ENCODE results near the gene BSCL2.
A peak's percentile ranks its signal among the peaks of the same experiment; 100 is the strongest.
"Not testable (repeated sequence)": the region's sequence is repeated elsewhere in the genome, so short reads cannot be mapped to it uniquely, and the experiment has no call there.

The BSCL2 gene

GRCh38 chr11:62687508-62688396 is 19.5 kb downstream of the BSCL2 start:
- no peak for DNase-seq (ENCODE audit: low spot score)

- no peak for DNase-seq (ENCODE audit: low spot score)
Measured at GRCh38 chr11:62682518-62682917, 24.7 kb downstream of the BSCL2 start.

DNA sequence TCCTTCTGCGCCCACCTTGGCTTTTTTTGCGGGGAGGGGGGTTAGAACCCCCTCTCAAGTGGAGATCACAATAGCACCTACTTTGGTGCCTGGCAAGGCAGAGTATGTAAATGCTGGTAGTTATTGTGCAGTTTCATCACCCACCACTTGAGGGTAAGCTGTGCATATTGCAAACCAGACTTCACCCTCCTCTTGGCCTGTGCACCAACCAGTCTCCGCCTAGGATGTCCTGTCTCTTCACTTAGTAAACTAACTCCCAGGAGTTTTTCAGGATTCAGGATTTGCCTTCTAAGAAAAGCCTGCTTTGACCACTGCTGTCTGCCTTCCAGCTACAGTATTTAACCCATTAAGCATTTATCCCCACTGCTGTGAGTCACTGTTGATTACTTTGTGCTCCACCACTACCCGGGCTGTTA is 26.4 kb downstream of the BSCL2 start:
- DNase-seq (ENCODE audit: low spot score): peak; percentile 75

DNA sequence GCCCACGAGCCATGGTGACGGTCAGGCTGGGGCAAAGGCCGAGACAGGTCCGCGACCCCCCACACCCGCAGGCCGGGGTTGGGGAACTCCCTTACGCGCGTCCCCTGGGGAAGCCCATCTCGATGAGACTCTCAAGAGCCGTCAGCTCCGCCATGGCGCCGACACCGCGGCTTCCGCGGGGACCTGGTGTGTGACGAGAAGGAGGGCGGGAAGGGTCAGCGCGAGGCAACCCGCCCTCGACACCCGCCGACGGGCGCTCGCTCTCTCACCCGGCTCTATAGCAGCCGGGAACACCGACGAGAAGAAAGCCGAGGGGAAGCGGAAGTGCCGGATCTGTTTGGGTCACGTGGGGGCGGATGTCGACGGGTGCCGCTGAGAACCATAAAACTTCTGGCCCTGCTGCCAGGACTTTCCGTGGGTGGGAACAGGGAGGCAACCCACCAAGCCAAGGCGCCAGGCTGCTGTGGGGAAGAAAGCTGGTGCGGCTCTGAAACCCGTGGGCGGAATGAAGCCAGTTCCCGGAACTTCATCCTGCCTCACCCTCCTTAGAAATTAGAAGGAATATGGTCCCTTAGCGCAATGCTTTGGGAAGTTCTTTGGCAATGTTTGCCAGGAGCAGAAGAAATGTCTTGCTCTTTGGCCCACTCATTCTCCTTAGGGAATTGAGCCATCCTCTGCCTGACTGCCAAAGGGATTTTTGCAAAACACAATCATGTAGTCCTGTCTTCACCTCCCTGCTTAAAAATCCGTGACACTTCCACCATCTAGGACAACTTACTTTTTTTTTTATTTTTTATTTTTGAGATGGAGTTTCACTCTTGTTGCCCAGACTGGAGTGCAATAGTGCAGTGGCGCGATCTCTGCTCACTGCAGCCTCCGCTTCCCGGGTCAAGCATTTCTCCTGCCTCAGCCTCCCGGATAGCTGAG is 28.2 kb downstream of the BSCL2 start, which contains the start of gene UBXN1:
Gene UBXN1, minus strand, starts transcription at position 304 of the 927 bp plus-strand sequence. Its CDS starts 150 bp downstream, at position 154.
- peak; percentile 90 for DNase-seq (ENCODE audit: low spot score)

- no peak for DNase-seq (ENCODE audit: low spot score)
Measured at GRCh38 chr11:62678433-62678769, 28.8 kb downstream of the BSCL2 start.

- no peak for DNase-seq (ENCODE audit: low spot score)
Measured at GRCh38 chr11:62677714-62678113, 29.5 kb downstream of the BSCL2 start.

- DNase-seq (ENCODE audit: low spot score): no peak
Measured at GRCh38 chr11:62677156-62677555, 30.1 kb downstream of the BSCL2 start.

DNA sequence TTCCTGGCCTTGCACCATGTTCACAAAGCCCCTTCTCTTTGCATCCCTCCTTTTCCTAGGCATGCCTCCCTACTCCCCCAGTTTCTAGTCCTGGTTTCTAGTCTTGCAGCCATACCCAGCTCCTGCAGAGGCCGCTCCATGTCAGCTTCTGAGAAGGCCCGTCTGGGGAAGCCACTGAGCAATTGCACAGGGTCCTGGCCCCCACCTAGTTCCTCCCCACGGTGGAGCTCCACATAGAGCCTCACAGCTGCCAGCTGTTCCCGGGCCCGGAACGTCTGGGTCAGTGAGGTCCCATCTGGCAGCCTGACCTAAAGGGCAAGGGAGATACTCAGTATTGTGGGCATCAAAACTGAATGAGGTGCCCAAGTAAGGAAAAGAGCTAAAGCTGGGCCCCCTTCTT is 30.5 kb downstream of the BSCL2 start:
- no peak for DNase-seq (ENCODE audit: low spot score)

- not testable (repeated sequence) for DNase-seq (ENCODE audit: low spot score)
Measured at GRCh38 chr11:62675415-62675814, 31.8 kb downstream of the BSCL2 start.

- no peak for DNase-seq (ENCODE audit: low spot score)
Measured at GRCh38 chr11:62673196-62673525, 34.1 kb downstream of the BSCL2 start.

- peak; percentile 95 for DNase-seq (ENCODE audit: low spot score)
Measured at GRCh38 chr11:62671608-62672389, 35.4 kb downstream of the BSCL2 start, which contains the start of the genes LBHD1 and UQCC3. Gene LBHD1, minus strand, starts transcription at chr11:62672267. Its CDS starts 2,236 bp downstream, at chr11:62670031. Gene UQCC3, plus strand, starts transcription at chr11:62671673. Its CDS starts 73 bp downstream, at chr11:62671746.

- no peak for DNase-seq (ENCODE audit: low spot score)
Measured at GRCh38 chr11:62671236-62671607, 36.0 kb downstream of the BSCL2 start.

DNA sequence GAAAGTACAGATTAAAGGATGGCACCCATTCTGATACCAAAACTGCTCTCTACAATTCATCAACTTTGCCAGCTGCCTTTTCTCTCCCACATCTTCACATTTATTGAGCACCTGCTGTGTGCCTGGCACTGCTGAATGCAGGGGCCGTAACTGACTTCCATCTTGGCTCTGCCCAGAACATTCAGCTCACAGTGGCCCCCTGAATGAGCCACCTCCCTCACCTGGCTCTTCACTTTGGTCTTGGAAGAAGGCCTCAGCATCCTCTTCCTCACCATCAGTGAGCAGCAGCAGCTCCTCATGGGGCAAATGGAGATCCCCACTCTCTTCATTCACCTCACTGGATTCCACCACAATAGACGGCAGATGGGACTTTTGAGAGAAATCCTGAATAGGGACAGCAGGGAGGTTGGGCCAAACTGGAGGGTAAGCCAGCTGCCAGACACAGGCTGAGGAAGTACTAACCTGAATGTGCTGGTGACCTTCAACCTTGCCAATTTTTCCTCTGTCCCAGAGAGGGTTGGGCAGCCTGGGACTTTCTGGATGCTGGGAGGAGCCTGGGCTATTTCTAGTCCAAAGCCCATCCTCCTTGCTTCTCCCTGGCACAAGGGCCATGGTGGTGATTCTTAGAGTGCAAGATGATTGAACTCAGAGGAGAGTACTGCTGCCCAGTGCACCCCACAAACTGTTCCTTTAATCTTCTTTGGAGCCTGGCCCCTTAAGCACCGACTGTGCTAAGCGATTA is 37.6 kb downstream of the BSCL2 start:
- DNase-seq (ENCODE audit: low spot score): no peak

DNA sequence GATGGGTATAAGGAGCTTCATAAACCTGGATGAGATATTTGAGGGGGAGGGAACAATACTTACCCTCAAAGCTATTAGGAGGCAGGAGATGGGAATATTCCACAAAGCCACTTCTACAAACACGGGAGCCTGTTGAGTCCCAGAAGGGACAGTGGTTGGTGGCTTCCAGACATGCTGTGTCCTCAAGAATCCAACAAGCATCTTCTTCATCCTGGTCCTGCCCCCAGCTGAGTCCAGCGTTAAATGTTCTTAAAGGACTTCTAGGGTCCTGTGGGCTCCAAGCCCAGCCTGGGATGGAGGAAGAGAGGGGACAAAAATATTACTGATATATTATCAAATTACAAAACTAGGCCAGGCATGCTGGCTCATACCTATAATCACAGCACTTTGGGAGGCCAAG is 39.8 kb downstream of the BSCL2 start:
- no peak for DNase-seq (ENCODE audit: low spot score)

- no peak for DNase-seq (ENCODE audit: low spot score)
Measured at GRCh38 chr11:62666259-62666926, 40.8 kb downstream of the BSCL2 start.

GRCh38 chr11:62665599-62666258 is 41.5 kb downstream of the BSCL2 start:
- peak; percentile 71 for DNase-seq (ENCODE audit: low spot score)

DNA sequence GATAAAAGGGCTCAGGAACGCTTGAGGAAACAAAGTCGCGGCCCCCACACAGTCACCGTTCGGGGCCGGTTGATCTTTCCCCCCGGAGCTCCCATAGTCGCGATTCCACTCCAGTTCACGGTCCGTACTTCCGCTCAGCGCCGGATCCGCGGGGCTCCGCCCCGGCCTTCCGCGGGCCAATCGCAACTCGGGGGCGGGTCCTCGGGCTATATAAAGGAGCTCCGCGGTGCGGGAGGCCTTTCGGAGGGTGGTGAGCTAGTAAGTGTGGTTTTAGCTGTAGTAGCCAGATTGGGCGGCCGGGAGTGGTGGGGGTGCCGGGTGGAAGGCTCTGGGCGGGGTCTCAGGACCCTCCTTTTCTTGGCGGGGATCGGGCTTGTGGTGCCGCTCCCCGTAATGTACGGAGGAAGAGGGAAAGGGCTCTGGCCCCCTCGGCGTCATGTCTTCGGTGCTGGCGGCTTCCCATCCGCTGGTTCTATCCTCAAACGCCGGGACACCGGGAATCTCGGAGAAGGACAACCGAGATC is 42.1 kb downstream of the BSCL2 start, which contains the start of the genes C11orf98 and CSKMT:
Gene C11orf98, minus strand, starts transcription at position 136 of the 524 bp plus-strand sequence. Its CDS starts 41 bp downstream, at position 95.
Gene CSKMT, plus strand, starts transcription at position 238 of the 524 bp plus-strand sequence. CDS start 568 bp downstream, outside the sequence.
- peak; percentile 95 for DNase-seq (ENCODE audit: low spot score)

DNA sequence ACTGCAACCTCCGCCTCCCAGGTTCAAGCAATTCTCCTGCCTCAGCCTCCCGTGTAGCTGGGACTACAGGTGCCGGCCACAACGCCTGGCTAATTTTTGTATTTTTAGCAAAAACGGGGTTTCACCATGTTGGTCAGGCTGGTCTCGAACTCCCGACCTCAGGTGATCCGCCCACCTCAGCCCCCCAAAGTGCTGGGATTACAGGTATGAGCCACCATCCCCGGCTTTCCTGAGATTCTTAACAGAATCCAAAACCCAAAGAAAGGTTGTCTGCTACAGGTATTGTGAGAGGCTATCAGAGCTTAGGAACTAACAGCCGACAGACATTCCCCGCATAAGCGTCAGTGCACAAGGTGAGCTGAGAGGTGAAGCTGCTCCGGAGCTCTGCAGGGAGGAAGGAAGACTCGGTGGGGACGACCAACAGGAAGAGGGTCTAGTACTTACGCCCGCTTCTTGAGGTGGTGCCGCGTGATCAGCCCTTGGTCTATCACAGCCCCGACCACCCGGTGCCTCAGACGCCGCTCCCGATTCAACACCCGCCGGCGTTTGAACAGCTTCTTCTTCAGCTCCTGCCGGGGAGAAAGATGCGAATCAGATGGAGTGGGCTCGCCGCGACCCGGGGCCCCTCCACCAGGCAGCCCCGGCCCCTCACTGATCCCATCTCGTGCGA is 42.7 kb downstream of the BSCL2 start:
- peak; percentile 69 for DNase-seq (ENCODE audit: low spot score)

Measured in cerebellar cortex (tissue), 1 donor.